Karpas-422 (cell line): ENCODE results near the gene MARS2. TPM values are rescaled to one million over a fixed set of nuclear protein-coding genes. Genes with fewer than 3 reads are reported as not detected.

ENCODE experiments used
- DNase-seq: peaks from one replicate; pipeline ENCODE4 v3.0.0-alpha.2; 2015
- H2AFZ ChIP-seq: fragments of 200-600 bp; sonication (generic); 2 replicates; pipeline ENCODE4 v1.6.1; 2014; ENCODE audit warnings: antibody characterized with exemption, low read length, mixed read lengths
- H3K27ac ChIP-seq: fragments of 200-600 bp; sonication (generic); 2 replicates; pipeline ENCODE4 v1.5.1; 2014; ENCODE audit warnings: mild to moderate bottlenecking, low read length, moderate library complexity
- H3K27me3 ChIP-seq: fragments of 200-600 bp; sonication (generic); 2 replicates; pipeline ENCODE4 v1.6.1; 2014; ENCODE audit warnings: low read length, mixed read lengths
- H3K36me3 ChIP-seq: fragments of 200-600 bp; sonication (generic); 2 replicates; pipeline ENCODE4 v1.6.1; 2014; ENCODE audit warnings: low read length, mixed read lengths; ENCODE audit not compliant: insufficient read depth
- H3K4me1 ChIP-seq: fragments of 200-600 bp; sonication (generic); 2 replicates; pipeline ENCODE4 v1.6.1; 2014; ENCODE audit warnings: mild to moderate bottlenecking, low read length, mixed read lengths
- H3K4me2 ChIP-seq: fragments of 200-600 bp; sonication (generic); 2 replicates; pipeline ENCODE4 v1.6.1; 2014; ENCODE audit warnings: low read length, low read depth, mild to moderate bottlenecking; ENCODE audit not compliant: poor library complexity, severe bottlenecking
- H3K4me3 ChIP-seq: fragments of 200-600 bp; sonication (generic); 2 replicates; pipeline ENCODE4 v1.5.1; 2014; ENCODE audit warnings: mild to moderate bottlenecking, antibody characterized with exemption, low read length, mixed read lengths
- H3K79me2 ChIP-seq: fragments of 200-600 bp; sonication (generic); 2 replicates; pipeline ENCODE4 v1.6.1; 2014; ENCODE audit warnings: mild to moderate bottlenecking, low read length, mixed read lengths
- H3K9ac ChIP-seq: fragments of 200-600 bp; sonication (generic); 2 replicates; pipeline ENCODE4 v1.6.0; 2014; ENCODE audit warnings: low read length
- H3K9me2 ChIP-seq: fragments of 200-600 bp; sonication (generic), shearing (Covaris generic); replicated peaks from 2 replicates; pipeline ENCODE4 v1.6.0; 2014; ENCODE audit warnings: mild to moderate bottlenecking, low read length, moderate library complexity; ENCODE audit not compliant: insufficient read depth
- H3K9me3 ChIP-seq: fragments of 300-700, 200-600 bp; sonication (generic); 2 replicates; pipeline ENCODE4 v1.6.1; 2014; ENCODE audit warnings: low read length, mixed read lengths
- H4K20me1 ChIP-seq: fragments of 200-600 bp; sonication (generic); 2 replicates; pipeline ENCODE4 v1.6.1; 2014; ENCODE audit warnings: mild to moderate bottlenecking, antibody characterized with exemption, low read length, low read depth; ENCODE audit not compliant: insufficient read depth
- total RNA-seq: library from RNA; depleted of rRNA; stranded (reverse); fragments of >200 nt; shearing (Covaris generic); gene quantifications from 2 replicates; pipeline ENCODE4 v1.2.3, GENCODE V29; 2014; ENCODE audit warnings: low replicate concordance; rRNA removed

MARS2 gene
- total RNA-seq, 1 experiment from 2014 or later: 36.4 TPM

DNA sequence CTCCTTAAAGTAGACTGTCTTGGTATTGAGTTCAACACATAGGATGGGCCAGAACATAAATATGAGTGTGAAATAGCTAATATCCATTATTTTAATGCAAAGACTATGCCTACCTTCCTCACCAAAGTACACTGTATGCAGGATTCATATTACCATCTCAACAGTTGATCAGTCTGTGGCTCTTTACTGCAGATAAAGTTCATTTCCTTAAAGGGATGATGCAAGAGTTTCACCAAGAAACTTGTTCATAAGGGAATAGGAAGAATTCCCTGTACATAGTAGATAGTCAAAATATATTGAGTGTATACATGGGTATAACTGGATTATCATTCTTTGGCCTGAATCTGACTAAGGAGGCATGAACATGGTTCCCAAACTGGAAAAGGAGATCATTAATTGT is 35.0 kb downstream of the MARS2 start:
- Histone ChIP-seq H3K27ac (no peak overlapping the region), H3K4me3 (no peak overlapping the region), H3K27me3 (no peaks in the 10 kb centered on the region), H3K4me2 (no peak overlapping the region), H3K9me2 (no peaks in the 10 kb centered on the region), H3K9me3 (no peaks in the 10 kb centered on the region), H2AFZ (no peak overlapping the region), H3K4me1 (no peaks in the 10 kb centered on the region), H4K20me1 (no peaks in the 10 kb centered on the region), H3K79me2 (no peaks in the 10 kb centered on the region), H3K9ac (no peak overlapping the region), H3K36me3 (no peaks in the 10 kb centered on the region)
- no peak for DNase-seq

Other genes starting within 250 kb of the MARS2 start
- gene HSPD1, start 205.5 kb upstream of the MARS2 start, total RNA-seq: 241 and 246 TPM in 2 replicates
- gene HSPE1, start 205.0 kb upstream of the MARS2 start, total RNA-seq: 132 and 192 TPM in 2 replicates
- 16.1 and 36.9 TPM in 2 replicates for gene MOB4, start 189.3 kb upstream of the MARS2 start, total RNA-seq
- not detected in 2 replicates for gene RFTN2, start 29.8 kb upstream of the MARS2 start, total RNA-seq
- gene BOLL, start 80.0 kb downstream of the MARS2 start, total RNA-seq: not detected in 2 replicates
- not detected in 2 replicates for gene PLCL1, start 99.2 kb downstream of the MARS2 start, total RNA-seq